ENCODE data around the gene SOX15. TPM values are rescaled to one million over a fixed set of nuclear protein-coding genes. Genes with fewer than 3 reads are reported as not detected.
"Not testable (repeated sequence)": the region's sequence is repeated elsewhere in the genome, so short reads cannot be mapped to it uniquely, and the experiment has no call there.

SOX15 gene
- total RNA-seq, 4 donors from 2014 or later, result 68.0 to 140 (median 102) TPM

GRCh38 chr17:7613769-7614424, 24.0 kb upstream of the SOX15 start:
- Histone ChIP-seq H3K36me3 (peaks cover 11% of the 10 kb centered on the region), H3K4me3 (peak overlapping the region; percentile 83), H3K27ac (peak overlapping the region; percentile 94), H3K4me1 (peaks cover 49% of the 10 kb centered on the region), H3K9me3 (no peaks in the 10 kb centered on the region), H3K27me3 (no peaks in the 10 kb centered on the region)
- TF ChIP-seq EP300 (IDR thresholded peaks at IDR 0.05) (no peak), POLR2AphosphoS5 (IDR thresholded peaks at IDR 0.05) (no peak), CTCF (IDR thresholded peaks at IDR 0.05) (no peak), POLR2A (IDR thresholded peaks at IDR 0.05) (no peak)
- DNase-seq (ENCODE audit: low spot score in 2 of 2), result no peak
- WGBS, result 5% methylated on average over 19 of the region's 20 CpGs

DNA sequence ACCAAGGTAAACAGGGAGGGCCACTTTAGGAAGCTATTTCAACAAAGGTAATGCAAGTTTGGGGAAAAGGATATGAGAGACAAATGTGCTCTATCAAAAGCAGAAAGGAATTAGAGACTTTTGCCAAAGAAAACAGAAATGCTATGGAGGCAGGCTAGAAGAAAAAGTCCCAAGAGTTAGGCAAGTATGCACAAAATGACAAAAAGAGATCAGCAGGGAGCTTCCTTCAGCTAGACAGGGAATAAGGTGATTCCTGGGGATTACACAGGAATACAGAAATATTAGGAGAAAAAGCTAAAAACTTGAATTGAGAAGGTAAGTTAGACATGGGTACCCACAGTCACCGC, 22.4 kb upstream of the SOX15 start:
- H3K4me3 ChIP-seq, result no peak overlapping the region
- peaks cover 49% of the 10 kb centered on the region for H3K4me1 ChIP-seq
- DNase-seq (ENCODE audit: low spot score in 2 of 2), result no peak
- no peaks in the 10 kb centered on the region for H3K27me3 ChIP-seq
- no peaks in the 10 kb centered on the region for H3K9me3 ChIP-seq
- H3K27ac ChIP-seq, result no peak overlapping the region
- TF ChIP-seq EP300 (IDR thresholded peaks at IDR 0.05) (no peak), POLR2A (IDR thresholded peaks at IDR 0.05) (no peak), CTCF (IDR thresholded peaks at IDR 0.05) (no peak), POLR2AphosphoS5 (IDR thresholded peaks at IDR 0.05) (no peak)
- peaks cover 11% of the 10 kb centered on the region for H3K36me3 ChIP-seq
- WGBS, result 97% methylated on average over 1 of the region's 1 CpG

DNA sequence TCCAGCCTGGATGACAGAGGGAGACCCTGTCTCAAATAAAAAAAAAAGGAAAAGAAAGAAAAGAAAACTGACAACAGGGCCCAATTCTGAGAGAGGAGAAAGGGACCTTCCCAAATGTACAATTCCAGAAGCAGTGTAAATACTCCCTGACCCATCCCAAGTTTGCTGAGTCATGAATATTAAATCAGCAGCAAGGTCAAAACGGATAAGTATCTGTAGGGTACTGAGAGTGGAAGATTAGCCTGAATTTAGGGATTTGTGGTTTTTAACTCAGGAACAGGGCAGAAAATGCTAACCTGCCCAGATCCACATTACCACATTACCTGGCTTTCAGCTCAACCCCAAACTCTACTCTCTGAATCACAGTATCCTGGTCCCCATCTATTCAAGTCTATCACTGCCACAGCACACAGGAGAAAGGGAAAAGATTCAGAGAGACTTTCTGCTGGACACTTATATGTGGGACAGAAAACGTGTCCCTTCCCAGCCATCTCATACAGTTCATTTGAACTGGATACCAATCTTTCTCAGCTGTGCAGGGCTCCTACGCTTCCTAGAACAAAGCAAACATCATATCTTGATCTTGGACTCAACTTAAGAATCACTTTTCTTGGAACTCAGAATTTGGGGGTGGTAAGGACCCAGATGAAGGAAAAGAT, 21.9 kb upstream of the SOX15 start:
- WGBS, result 64% methylated on average over 3 of the region's 3 CpGs
- TF ChIP-seq CTCF (IDR thresholded peaks at IDR 0.05) (no peak), POLR2AphosphoS5 (IDR thresholded peaks at IDR 0.05) (no peak), POLR2A (IDR thresholded peaks at IDR 0.05) (no peak), EP300 (IDR thresholded peaks at IDR 0.05) (no peak)
- H3K9me3 ChIP-seq, result no peaks in the 10 kb centered on the region
- no peak overlapping the region for H3K27ac ChIP-seq
- DNase-seq (ENCODE audit: low spot score in 2 of 2), result no peak
- no peak overlapping the region for H3K4me3 ChIP-seq
- peaks cover 49% of the 10 kb centered on the region for H3K4me1 ChIP-seq
- H3K27me3 ChIP-seq, result no peaks in the 10 kb centered on the region
- H3K36me3 ChIP-seq, result peaks cover 11% of the 10 kb centered on the region

GRCh38 chr17:7610641-7611040, 20.7 kb upstream of the SOX15 start:
- Histone ChIP-seq H3K4me3 (no peak overlapping the region), H3K27ac (no peak overlapping the region), H3K9me3 (no peaks in the 10 kb centered on the region), H3K4me1 (peaks cover 49% of the 10 kb centered on the region), H3K36me3 (peaks cover 14% of the 10 kb centered on the region), H3K27me3 (no peaks in the 10 kb centered on the region)
- TF ChIP-seq POLR2A (IDR thresholded peaks at IDR 0.05) (no peak), CTCF (IDR thresholded peaks at IDR 0.05) (no peak), POLR2AphosphoS5 (IDR thresholded peaks at IDR 0.05) (no peak)
- WGBS, result 88% methylated on average over 2 of the region's 2 CpGs
- no peak for DNase-seq (ENCODE audit: low spot score in 2 of 2)

- no peak overlapping the region for H3K27ac ChIP-seq
- TF ChIP-seq CTCF (IDR thresholded peaks at IDR 0.05) (no peak), POLR2AphosphoS5 (IDR thresholded peaks at IDR 0.05) (no peak), EP300 (IDR thresholded peaks at IDR 0.05) (no peak), POLR2A (IDR thresholded peaks at IDR 0.05) (no peak)
- H3K9me3 ChIP-seq, result no peaks in the 10 kb centered on the region
- peaks cover 16% of the 10 kb centered on the region for H3K4me1 ChIP-seq
- no peak overlapping the region for H3K4me3 ChIP-seq
- H3K36me3 ChIP-seq, result peaks cover 56% of the 10 kb centered on the region
- DNase-seq (ENCODE audit: low spot score in 2 of 2), result no peak
- 95% methylated on average over 4 of the region's 4 CpGs for WGBS
- no peaks in the 10 kb centered on the region for H3K27me3 ChIP-seq
Measured at GRCh38 chr17:7606280-7606679, 16.4 kb upstream of the SOX15 start.

- H3K4me3 ChIP-seq; H3K27ac ChIP-seq; H3K9me3 ChIP-seq; DNase-seq (ENCODE audit: low spot score in 2 of 2); H3K27me3 ChIP-seq; H3K4me1 ChIP-seq: not testable (repeated sequence)
- H3K36me3 ChIP-seq, result peaks cover 96% of the 10 kb centered on the region
- 70% methylated on average over 5 of the region's 5 CpGs for WGBS
Measured at GRCh38 chr17:7597561-7597960, 7.7 kb upstream of the SOX15 start.

All from suprapubic skin (tissue), 4 donors.